ENCODE measurements around the gene GP5. TPM values are rescaled to one million over a fixed set of nuclear protein-coding genes. Genes with fewer than 3 reads are reported as not detected.

The GP5 gene
- total RNA-seq, 1 donor = 3.8 TPM

- H3K4me1 ChIP-seq (ENCODE audit: insufficient read depth, low read length) = no peaks in the 10 kb centered on the region
- H3K27me3 ChIP-seq (ENCODE audit: insufficient read depth, low read length) = no peaks in the 10 kb centered on the region
- no peak overlapping the region for H3K4me3 ChIP-seq (ENCODE audit: low read length)
- no peaks in the 10 kb centered on the region for H3K9me3 ChIP-seq (ENCODE audit: low read depth, low read length)
Observed at GRCh38 chr3:194418671-194419070, 19.6 kb upstream of the GP5 start.

- Histone ChIP-seq H3K27me3 (ENCODE audit: insufficient read depth, low read length) (no peaks in the 10 kb centered on the region), H3K4me1 (ENCODE audit: insufficient read depth, low read length) (no peaks in the 10 kb centered on the region), H3K4me3 (ENCODE audit: low read length) (no peak overlapping the region), H3K9me3 (ENCODE audit: low read depth, low read length) (no peaks in the 10 kb centered on the region)
Observed at GRCh38 chr3:194407423-194407822, 8.4 kb upstream of the GP5 start.

- no peaks in the 10 kb centered on the region for H3K27me3 ChIP-seq (ENCODE audit: insufficient read depth, low read length)
- H3K4me3 ChIP-seq (ENCODE audit: low read length) = no peak overlapping the region
- H3K4me1 ChIP-seq (ENCODE audit: insufficient read depth, low read length) = no peaks in the 10 kb centered on the region
- H3K9me3 ChIP-seq (ENCODE audit: low read depth, low read length) = no peaks in the 10 kb centered on the region
Observed at GRCh38 chr3:194405766-194406165, 6.7 kb upstream of the GP5 start.

- H3K4me1 ChIP-seq (ENCODE audit: insufficient read depth, low read length) = no peaks in the 10 kb centered on the region
- H3K9me3 ChIP-seq (ENCODE audit: low read depth, low read length) = no peaks in the 10 kb centered on the region
- no peak overlapping the region for H3K4me3 ChIP-seq (ENCODE audit: low read length)
- peaks cover 2% of the 10 kb centered on the region for H3K27me3 ChIP-seq (ENCODE audit: insufficient read depth, low read length)
Observed at GRCh38 chr3:194404365-194405140, 5.5 kb upstream of the GP5 start.

- Histone ChIP-seq H3K9me3 (ENCODE audit: low read depth, low read length) (no peaks in the 10 kb centered on the region), H3K4me1 (ENCODE audit: insufficient read depth, low read length) (peaks cover 17% of the 10 kb centered on the region), H3K27me3 (ENCODE audit: insufficient read depth, low read length) (peaks cover 28% of the 10 kb centered on the region), H3K4me3 (ENCODE audit: low read length) (no peak overlapping the region)
Observed at GRCh38 chr3:194401868-194402329, 2.8 kb upstream of the GP5 start.

- Histone ChIP-seq H3K27me3 (ENCODE audit: insufficient read depth, low read length) (peaks cover 33% of the 10 kb centered on the region), H3K9me3 (ENCODE audit: low read depth, low read length) (no peaks in the 10 kb centered on the region), H3K4me3 (ENCODE audit: low read length) (no peak overlapping the region), H3K4me1 (ENCODE audit: insufficient read depth, low read length) (peaks cover 21% of the 10 kb centered on the region)
Observed at GRCh38 chr3:194401346-194401745, 2.3 kb upstream of the GP5 start.

- Histone ChIP-seq H3K4me3 (ENCODE audit: low read length) (no peak overlapping the region), H3K9me3 (ENCODE audit: low read depth, low read length) (no peaks in the 10 kb centered on the region), H3K4me1 (ENCODE audit: insufficient read depth, low read length) (peaks cover 28% of the 10 kb centered on the region), H3K27me3 (ENCODE audit: insufficient read depth, low read length) (peaks cover 36% of the 10 kb centered on the region)
Observed at GRCh38 chr3:194399874-194400411, 877 bp upstream of the GP5 start.

- H3K27me3 ChIP-seq (ENCODE audit: insufficient read depth, low read length) = peaks cover 37% of the 10 kb centered on the region
- H3K4me1 ChIP-seq (ENCODE audit: insufficient read depth, low read length) = peaks cover 28% of the 10 kb centered on the region
- H3K4me3 ChIP-seq (ENCODE audit: low read length) = peak overlapping the region; percentile 19
- no peaks in the 10 kb centered on the region for H3K9me3 ChIP-seq (ENCODE audit: low read depth, low read length)
Observed at GRCh38 chr3:194397757-194398312, 1.2 kb downstream of the GP5 start.

- no peaks in the 10 kb centered on the region for H3K9me3 ChIP-seq (ENCODE audit: low read depth, low read length)
- H3K4me1 ChIP-seq (ENCODE audit: insufficient read depth, low read length) = peaks cover 28% of the 10 kb centered on the region
- H3K4me3 ChIP-seq (ENCODE audit: low read length) = peak overlapping the region; percentile 19
- H3K27me3 ChIP-seq (ENCODE audit: insufficient read depth, low read length) = peaks cover 38% of the 10 kb centered on the region
Observed at GRCh38 chr3:194396859-194397756, 2.0 kb downstream of the GP5 start.

GRCh38 chr3:194396539-194396858 lies 2.6 kb downstream of the GP5 start:
- Histone ChIP-seq H3K27me3 (ENCODE audit: insufficient read depth, low read length) (peaks cover 38% of the 10 kb centered on the region), H3K9me3 (ENCODE audit: low read depth, low read length) (no peaks in the 10 kb centered on the region), H3K4me1 (ENCODE audit: insufficient read depth, low read length) (peaks cover 28% of the 10 kb centered on the region), H3K4me3 (ENCODE audit: low read length) (peak overlapping the region; percentile 19)

GRCh38 chr3:194395778-194396538 lies 3.1 kb downstream of the GP5 start:
- Histone ChIP-seq H3K4me3 (ENCODE audit: low read length) (no peak overlapping the region), H3K9me3 (ENCODE audit: low read depth, low read length) (no peaks in the 10 kb centered on the region), H3K4me1 (ENCODE audit: insufficient read depth, low read length) (peaks cover 28% of the 10 kb centered on the region), H3K27me3 (ENCODE audit: insufficient read depth, low read length) (peaks cover 38% of the 10 kb centered on the region)

- H3K9me3 ChIP-seq (ENCODE audit: low read depth, low read length) = no peaks in the 10 kb centered on the region
- no peak overlapping the region for H3K4me3 ChIP-seq (ENCODE audit: low read length)
- H3K4me1 ChIP-seq (ENCODE audit: insufficient read depth, low read length) = peaks cover 28% of the 10 kb centered on the region
- H3K27me3 ChIP-seq (ENCODE audit: insufficient read depth, low read length) = peaks cover 38% of the 10 kb centered on the region
Observed at GRCh38 chr3:194395212-194395611, 3.9 kb downstream of the GP5 start.

- H3K27me3 ChIP-seq (ENCODE audit: insufficient read depth, low read length) = peaks cover 19% of the 10 kb centered on the region
- peaks cover 18% of the 10 kb centered on the region for H3K4me1 ChIP-seq (ENCODE audit: insufficient read depth, low read length)
- H3K9me3 ChIP-seq (ENCODE audit: low read depth, low read length) = no peaks in the 10 kb centered on the region
- no peak overlapping the region for H3K4me3 ChIP-seq (ENCODE audit: low read length)
Observed at GRCh38 chr3:194392576-194392975, 6.5 kb downstream of the GP5 start.

- H3K27me3 ChIP-seq (ENCODE audit: insufficient read depth, low read length) = peaks cover 5% of the 10 kb centered on the region
- H3K4me1 ChIP-seq (ENCODE audit: insufficient read depth, low read length) = peaks cover 2% of the 10 kb centered on the region
- H3K9me3 ChIP-seq (ENCODE audit: low read depth, low read length) = no peaks in the 10 kb centered on the region
Observed at GRCh38 chr3:194390835-194391234, 8.2 kb downstream of the GP5 start.

More at GRCh38 chr3:194390835-194391234, 8.2 kb downstream of the GP5 start:
- H3K4me3 ChIP-seq (ENCODE audit: low read length) = no peak overlapping the region
